ENCODE results near the gene PPARA.

PPARA gene

DNA sequence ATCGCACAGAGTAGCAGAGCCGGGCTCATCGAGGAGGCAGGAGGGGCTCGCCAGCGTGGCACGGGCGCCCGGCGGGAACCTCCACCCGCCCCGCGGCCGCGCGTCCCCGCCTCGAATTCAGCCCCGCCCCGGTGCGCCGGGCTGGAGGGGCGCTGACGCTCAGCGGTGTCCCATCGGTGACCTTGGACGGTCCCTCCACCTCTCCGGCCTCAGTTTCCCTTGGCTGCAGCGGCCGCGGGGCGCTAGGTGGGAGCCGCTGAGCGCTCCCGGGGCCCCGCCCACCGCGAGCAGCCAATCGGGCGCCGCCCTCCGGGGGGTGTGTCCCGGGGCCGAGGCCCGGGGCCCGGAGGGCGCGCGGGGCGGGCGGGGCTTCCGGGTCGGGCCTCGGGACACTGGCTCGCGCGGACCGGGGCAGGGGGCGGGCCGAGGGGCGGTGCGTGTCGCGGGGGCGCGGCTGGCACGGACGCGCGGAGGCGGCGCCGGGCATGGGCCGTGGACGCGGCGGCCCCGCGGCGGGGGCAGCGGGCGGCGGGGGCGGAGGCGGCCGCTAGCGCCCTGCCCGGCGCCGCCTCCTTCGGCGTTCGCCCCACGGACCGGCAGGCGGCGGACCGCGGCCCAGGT lies at the start of gene PPARA:
Gene PPARA (plus strand): TSS at position 493 of the 621 bp plus-strand sequence. CDS start 47,858 bp downstream, outside the sequence.
- peak within 1 kb of the TSS; percentile 46; the same call in 1 of the 2 replicates for H3K27ac ChIP-seq
- TF ChIP-seq, protein P1, sequence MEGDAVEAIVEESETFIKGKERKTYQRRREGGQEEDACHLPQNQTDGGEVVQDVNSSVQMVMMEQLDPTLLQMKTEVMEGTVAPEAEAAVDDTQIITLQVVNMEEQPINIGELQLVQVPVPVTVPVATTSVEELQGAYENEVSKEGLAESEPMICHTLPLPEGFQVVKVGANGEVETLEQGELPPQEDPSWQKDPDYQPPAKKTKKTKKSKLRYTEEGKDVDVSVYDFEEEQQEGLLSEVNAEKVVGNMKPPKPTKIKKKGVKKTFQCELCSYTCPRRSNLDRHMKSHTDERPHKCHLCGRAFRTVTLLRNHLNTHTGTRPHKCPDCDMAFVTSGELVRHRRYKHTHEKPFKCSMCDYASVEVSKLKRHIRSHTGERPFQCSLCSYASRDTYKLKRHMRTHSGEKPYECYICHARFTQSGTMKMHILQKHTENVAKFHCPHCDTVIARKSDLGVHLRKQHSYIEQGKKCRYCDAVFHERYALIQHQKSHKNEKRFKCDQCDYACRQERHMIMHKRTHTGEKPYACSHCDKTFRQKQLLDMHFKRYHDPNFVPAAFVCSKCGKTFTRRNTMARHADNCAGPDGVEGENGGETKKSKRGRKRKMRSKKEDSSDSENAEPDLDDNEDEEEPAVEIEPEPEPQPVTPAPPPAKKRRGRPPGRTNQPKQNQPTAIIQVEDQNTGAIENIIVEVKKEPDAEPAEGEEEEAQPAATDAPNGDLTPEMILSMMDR (IDR thresholded peaks at IDR 0.05): no peak
- no peak for TF ChIP-seq ZFX (IDR thresholded peaks at IDR 0.05; ENCODE audit: borderline replicate concordance)

GRCh38 chr22:46102159-46102558 lies 48.2 kb upstream of the PPARA start:
- TF ChIP-seq, protein P1 (IDR thresholded peaks at IDR 0.05): no peak
- no peak for TF ChIP-seq ZFX (IDR thresholded peaks at IDR 0.05; ENCODE audit: borderline replicate concordance)
- H3K27ac ChIP-seq: peak overlapping the region; percentile 79

DNA sequence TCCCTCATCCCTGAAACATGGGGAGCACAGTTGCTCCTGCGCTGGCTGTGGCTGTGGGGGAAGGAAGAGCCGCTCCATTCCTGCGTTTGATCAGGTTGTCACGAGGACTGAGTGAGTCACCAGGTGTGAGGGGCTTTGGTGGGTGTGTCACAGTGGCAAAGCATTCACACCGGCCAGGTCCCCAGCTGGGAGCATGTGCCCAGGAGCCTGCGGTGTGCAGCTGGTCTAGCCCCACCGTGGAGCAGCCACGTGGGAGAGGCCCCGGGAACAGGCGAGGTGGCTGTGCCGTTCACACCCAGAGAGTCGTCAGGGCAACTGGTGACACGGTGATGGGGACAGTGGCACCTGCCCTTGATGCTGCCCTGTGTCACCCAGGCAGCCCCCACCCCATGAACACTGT lies 47.6 kb upstream of the PPARA start:
- no peak for TF ChIP-seq ZFX (IDR thresholded peaks at IDR 0.05; ENCODE audit: borderline replicate concordance)
- TF ChIP-seq, protein P1 (IDR thresholded peaks at IDR 0.05): no peak

DNA sequence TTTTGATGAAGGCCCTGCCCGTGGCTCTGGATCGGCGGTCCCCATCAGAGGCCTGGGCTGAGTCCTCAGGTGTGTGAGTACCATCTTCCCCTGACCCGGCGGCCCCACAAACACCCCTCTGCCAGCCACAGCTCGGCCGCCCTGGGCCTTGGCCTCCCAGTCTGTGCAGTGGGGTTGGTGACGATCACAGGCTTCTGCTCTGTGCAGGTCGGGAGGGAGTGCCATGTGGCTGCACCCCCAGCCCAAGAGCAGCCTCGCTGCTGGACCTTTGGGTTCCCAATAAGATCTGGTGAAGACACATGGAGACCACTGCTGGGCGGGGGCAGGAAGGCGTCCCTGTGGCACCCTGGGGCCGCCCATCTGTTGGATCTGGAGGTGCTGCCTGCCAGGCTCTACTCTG lies 47.1 kb upstream of the PPARA start:
- TF ChIP-seq, protein P1 (IDR thresholded peaks at IDR 0.05): no peak
- TF ChIP-seq ZFX (IDR thresholded peaks at IDR 0.05; ENCODE audit: borderline replicate concordance): no peak
- peak overlapping the region; percentile 79 for H3K27ac ChIP-seq

More for the DNA sequence above, 47.6 kb upstream of the PPARA start:
- H3K27ac ChIP-seq: peak overlapping the region; percentile 79

DNA sequence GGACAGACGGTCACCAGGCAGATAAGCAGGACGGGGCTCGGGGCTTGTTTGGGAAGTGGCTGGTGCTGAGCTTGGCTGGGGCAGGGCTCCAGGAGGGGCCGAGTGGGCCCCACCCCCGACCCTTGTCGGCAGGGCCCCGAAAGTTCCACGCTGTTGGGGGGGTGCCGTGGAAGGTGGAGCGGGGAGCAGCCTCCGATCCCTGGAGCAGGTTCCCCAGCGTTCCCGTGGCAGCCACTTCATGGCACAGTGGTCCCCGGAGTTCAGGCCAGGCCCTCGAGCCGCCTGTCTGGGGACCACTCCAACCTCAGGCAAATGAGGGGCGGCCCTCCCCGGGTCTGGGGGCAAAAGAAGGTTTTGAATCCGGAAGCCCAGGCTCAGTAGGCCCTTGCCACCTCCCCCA lies 46.7 kb upstream of the PPARA start:
- TF ChIP-seq ZFX (IDR thresholded peaks at IDR 0.05; ENCODE audit: borderline replicate concordance): no peak
- TF ChIP-seq, protein P1 (IDR thresholded peaks at IDR 0.05): no peak
- peak overlapping the region; percentile 79 for H3K27ac ChIP-seq

DNA sequence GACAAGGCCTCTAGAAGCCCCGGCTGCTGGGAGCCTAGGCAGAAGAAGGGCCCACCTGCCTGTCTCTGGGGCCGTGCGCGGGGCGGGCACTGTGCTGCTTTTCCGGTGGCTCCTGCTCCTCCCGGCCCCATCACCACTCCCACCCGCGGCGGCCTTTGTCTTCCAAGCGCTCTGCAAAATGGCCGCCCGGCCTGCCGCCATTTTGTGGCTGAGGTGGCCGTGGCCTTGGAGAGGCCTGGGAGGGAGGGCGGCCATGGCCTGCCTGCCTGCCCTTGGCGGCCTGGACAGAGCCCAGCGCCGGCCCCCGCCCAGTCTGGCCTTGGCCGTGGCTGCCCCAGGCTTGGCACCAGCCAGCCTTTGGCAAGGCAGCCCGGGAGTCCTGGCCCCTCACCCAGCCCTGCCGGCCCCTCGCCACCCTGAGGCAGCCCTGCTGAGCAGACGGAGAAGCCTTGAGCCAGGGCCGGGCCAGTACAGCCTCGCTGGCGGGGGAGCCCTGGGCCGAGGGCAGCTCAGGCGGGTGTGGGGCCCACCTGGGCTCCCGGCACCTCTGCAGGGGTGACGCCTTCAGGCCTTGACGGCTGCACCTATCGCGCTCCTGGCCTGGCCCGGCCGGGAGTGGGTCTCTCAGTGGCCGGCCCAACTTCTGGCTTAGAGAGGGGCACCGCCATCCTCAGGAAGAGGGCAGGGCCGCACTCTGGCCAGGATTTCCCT lies 46.0 kb upstream of the PPARA start:
- TF ChIP-seq, protein P1 (IDR thresholded peaks at IDR 0.05): no peak
- TF ChIP-seq ZFX (IDR thresholded peaks at IDR 0.05; ENCODE audit: borderline replicate concordance): no peak
- peak overlapping the region; percentile 79 for H3K27ac ChIP-seq

- peak overlapping the region; percentile 79 for H3K27ac ChIP-seq
- TF ChIP-seq, protein P1 (IDR thresholded peaks at IDR 0.05): no peak
- no peak for TF ChIP-seq ZFX (IDR thresholded peaks at IDR 0.05; ENCODE audit: borderline replicate concordance)
Measured at GRCh38 chr22:46104881-46105493, 45.3 kb upstream of the PPARA start.
